HL-60 (cell line): ENCODE results near the gene SOX18.

ENCODE experiments used
- DNase-seq, 2 experiments: peaks; one replicate each; pipeline ENCODE4 v3.0.0-alpha.2; 2010 to 2020; ENCODE audit warnings: low read depth in 1 of 2, low spot score in 1 of 2
- H3K27ac ChIP-seq: fragments of 250-450 bp; sonication (Bioruptor Pico); replicated peaks from 2 replicates; pipeline ENCODE4 v1.5.1; 2020; ENCODE audit warnings: mild to moderate bottlenecking, moderate library complexity
- H3K27me3 ChIP-seq: fragments of 250-450 bp; sonication (Bioruptor Pico); 2 replicates; pipeline ENCODE4 v1.5.1; 2021; ENCODE audit warnings: mild to moderate bottlenecking, moderate library complexity; ENCODE audit not compliant: insufficient read depth, poor library complexity, severe bottlenecking
- H3K4me3 ChIP-seq: replicated peaks from 2 replicates; pipeline ENCODE4 v1.5.1; 2011; ENCODE audit warnings: mild to moderate bottlenecking, control low read depth, low read length; ENCODE audit not compliant: insufficient read depth
- GABPA ChIP-seq: IDR thresholded peaks from 2 replicates; pipeline ENCODE4 v1.6.1; 2012; ENCODE audit warnings: low read depth
- POLR2AphosphoS5 ChIP-seq: IDR thresholded peaks from 2 replicates; pipeline ENCODE4 v1.6.1; 2012; ENCODE audit warnings: low read depth
- REST ChIP-seq: IDR thresholded peaks from 2 replicates; pipeline ENCODE4 v1.6.1; 2012; ENCODE audit warnings: low read depth; ENCODE audit not compliant: insufficient replicate concordance
- SPI1 ChIP-seq: IDR thresholded peaks from 2 replicates; pipeline ENCODE4 v1.6.1; 2012; ENCODE audit warnings: low read depth, mild to moderate bottlenecking, borderline replicate concordance
- TF ChIP-seq, protein P1 (sequence below): IDR thresholded peaks from one replicate; pipeline ENCODE4 v1.5.1; 2011; ENCODE audit warnings: low read length, control low read depth, inconsistent platforms; ENCODE audit not compliant: insufficient read depth

SOX18 gene

DNA sequence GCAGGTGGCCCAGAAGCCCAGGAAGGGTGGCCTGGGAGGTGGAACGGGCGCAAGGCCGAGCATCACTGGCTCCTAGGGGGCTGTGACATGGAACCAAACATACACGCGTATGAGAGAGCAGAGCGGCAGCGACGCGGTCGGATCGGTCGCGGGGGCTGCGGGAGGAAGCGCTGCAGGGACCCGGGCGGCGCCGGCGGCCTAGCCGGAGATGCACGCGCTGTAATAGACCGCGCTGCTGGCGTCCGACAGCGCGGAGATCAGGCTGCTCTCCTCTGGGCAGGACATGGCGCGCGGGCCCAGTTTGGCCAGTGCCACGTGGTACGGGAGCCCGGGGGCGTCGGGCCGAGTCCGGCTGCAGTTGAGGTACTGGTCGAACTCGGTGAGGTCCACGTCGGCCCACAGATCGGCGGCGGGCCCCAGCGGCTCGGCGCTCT is 1.5 kb downstream of the SOX18 start:
- no peak overlapping the region for H3K4me3 ChIP-seq
- TF ChIP-seq SPI1 (no peak), POLR2AphosphoS5 (no peak), REST (no peak)
- no peak for DNase-seq
- peaks cover 23% of the 10 kb centered on the region for H3K27me3 ChIP-seq
- H3K27ac ChIP-seq, result no peak overlapping the region

DNA sequence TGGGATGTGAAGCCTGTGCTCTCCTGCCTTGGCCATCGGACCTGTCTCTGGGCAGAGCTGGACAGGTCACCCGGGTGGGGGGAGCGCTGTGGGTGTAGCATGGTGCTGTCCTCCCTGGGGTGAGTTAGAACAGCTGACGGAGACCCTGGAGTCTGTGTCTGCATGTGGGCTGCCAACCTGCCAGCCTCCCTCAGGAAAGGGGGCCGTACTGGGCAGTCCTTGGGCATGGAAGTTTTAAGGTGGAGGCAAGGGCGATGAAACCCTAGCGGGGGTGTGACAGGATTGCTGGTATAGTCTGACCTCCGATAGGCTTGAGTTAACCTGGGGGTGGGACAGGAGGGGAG is 2.4 kb downstream of the SOX18 start:
- no peak overlapping the region for H3K27ac ChIP-seq
- no peak for DNase-seq
- H3K27me3 ChIP-seq, result peaks cover 23% of the 10 kb centered on the region
- no peak overlapping the region for H3K4me3 ChIP-seq
- no peak for TF ChIP-seq REST
- TF ChIP-seq GABPA, result no peak
- TF ChIP-seq SPI1, result no peak
- TF ChIP-seq, protein P1, sequence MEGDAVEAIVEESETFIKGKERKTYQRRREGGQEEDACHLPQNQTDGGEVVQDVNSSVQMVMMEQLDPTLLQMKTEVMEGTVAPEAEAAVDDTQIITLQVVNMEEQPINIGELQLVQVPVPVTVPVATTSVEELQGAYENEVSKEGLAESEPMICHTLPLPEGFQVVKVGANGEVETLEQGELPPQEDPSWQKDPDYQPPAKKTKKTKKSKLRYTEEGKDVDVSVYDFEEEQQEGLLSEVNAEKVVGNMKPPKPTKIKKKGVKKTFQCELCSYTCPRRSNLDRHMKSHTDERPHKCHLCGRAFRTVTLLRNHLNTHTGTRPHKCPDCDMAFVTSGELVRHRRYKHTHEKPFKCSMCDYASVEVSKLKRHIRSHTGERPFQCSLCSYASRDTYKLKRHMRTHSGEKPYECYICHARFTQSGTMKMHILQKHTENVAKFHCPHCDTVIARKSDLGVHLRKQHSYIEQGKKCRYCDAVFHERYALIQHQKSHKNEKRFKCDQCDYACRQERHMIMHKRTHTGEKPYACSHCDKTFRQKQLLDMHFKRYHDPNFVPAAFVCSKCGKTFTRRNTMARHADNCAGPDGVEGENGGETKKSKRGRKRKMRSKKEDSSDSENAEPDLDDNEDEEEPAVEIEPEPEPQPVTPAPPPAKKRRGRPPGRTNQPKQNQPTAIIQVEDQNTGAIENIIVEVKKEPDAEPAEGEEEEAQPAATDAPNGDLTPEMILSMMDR, result no peak
- TF ChIP-seq POLR2AphosphoS5, result no peak

DNA sequence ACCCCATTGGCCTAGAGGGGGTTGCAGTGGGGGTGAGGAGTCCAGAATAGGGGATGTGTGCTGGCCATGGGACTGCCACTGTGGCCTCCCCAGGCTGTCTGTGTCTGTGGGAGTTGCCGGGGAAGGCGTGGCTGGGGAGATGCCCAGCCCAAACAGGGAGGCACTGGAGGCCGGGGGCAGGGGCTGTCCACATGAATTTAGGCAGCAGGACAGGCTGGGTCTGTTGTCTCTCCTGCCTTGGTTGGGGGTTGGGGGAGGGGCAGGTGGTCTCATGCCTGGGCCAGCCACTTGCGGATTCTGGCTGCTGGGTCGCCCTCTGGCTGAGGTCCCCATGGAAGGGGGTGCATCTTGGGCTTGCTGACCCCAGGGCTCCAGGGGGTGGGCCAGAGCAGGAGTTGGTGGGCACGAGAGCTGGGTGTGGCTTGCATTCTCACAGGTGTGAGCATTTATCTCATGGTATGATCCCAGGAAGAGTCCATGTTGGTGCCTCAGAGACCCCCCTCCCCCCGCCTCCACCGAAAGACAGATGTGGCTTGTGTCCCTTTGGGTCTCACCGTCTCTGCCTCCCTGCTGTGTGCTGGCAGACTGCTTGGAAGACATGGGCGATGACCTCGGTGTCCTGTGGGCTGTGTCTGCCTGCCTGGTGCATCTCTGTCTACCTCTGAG is 4.0 kb downstream of the SOX18 start:
- H3K27ac ChIP-seq, result no peak overlapping the region
- no peak for DNase-seq

More for the DNA sequence above, 4.0 kb downstream of the SOX18 start:
- Histone ChIP-seq H3K4me3 (no peak overlapping the region), H3K27me3 (peaks cover 23% of the 10 kb centered on the region)
- TF ChIP-seq POLR2AphosphoS5 (no peak), REST (no peak), SPI1 (no peak), GABPA (no peak)
- TF ChIP-seq, protein P1, result no peak
